Measurements from ENCODE around the gene FAM114A2. TPM values are rescaled to one million over a fixed set of nuclear protein-coding genes. Genes with fewer than 3 reads are reported as not detected.

Gene FAM114A2
- polyA plus RNA-seq, 1 donor from 2014 or later, result 24.8 TPM

- no peaks in the 10 kb centered on the region for H3K27me3 ChIP-seq (ENCODE audit: insufficient read depth, low read depth, low read length)
- no peaks in the 10 kb centered on the region for H3K79me2 ChIP-seq (replicated peaks; ENCODE audit: insufficient read depth, low read length)
- H3F3A ChIP-seq (ENCODE audit: insufficient read depth, low read length, poor library complexity, severe bottlenecking), result no peaks in the 10 kb centered on the region
- H3K9ac ChIP-seq (ENCODE audit: low read length), result no peak overlapping the region
- no peak for TF ChIP-seq EZH2 (IDR thresholded peaks at IDR 0.05; ENCODE audit: borderline replicate concordance, insufficient read depth, low read length, poor library complexity, severe bottlenecking)
- TF ChIP-seq CTCF (IDR thresholded peaks at IDR 0.05; ENCODE audit: poor library complexity, severe bottlenecking), result no peak
- H3K27ac ChIP-seq (ENCODE audit: low read length), result no peak overlapping the region
- no peak overlapping the region for H3K4me3 ChIP-seq (ENCODE audit: low read length)
- H4K20me1 ChIP-seq (ENCODE audit: insufficient read depth), result no peaks in the 10 kb centered on the region
- no peaks in the 10 kb centered on the region for H3K9me2 ChIP-seq (ENCODE audit: insufficient read depth, low read length)
- no peak overlapping the region for H2AFZ ChIP-seq (ENCODE audit: low read depth, low read length)
- no peaks in the 10 kb centered on the region for H3K36me3 ChIP-seq (ENCODE audit: insufficient read depth, low read length)
- H3K9me3 ChIP-seq (ENCODE audit: low read length), result no peaks in the 10 kb centered on the region
- no peak overlapping the region for H3K4me2 ChIP-seq (ENCODE audit: low read length)
These were observed 50.2 kb downstream of the FAM114A2 start for GRCh38 chr5:153988510-153988909.

- TF ChIP-seq EP300 (conservative IDR thresholded peaks at IDR 0.05; ENCODE audit: poor library complexity, severe bottlenecking) (no peak), POLR2AphosphoS5 (IDR thresholded peaks at IDR 0.05) (no peak)
- H3F3A ChIP-seq (ENCODE audit: insufficient read depth, low read length, poor library complexity, severe bottlenecking), result no peaks in the 10 kb centered on the region
These were observed 51.4 kb downstream of the FAM114A2 start for GRCh38 chr5:153987301-153987700.

GRCh38 chr5:153985498-153985897 is 53.2 kb downstream of the FAM114A2 start:
- TF ChIP-seq EZH2 (IDR thresholded peaks at IDR 0.05; ENCODE audit: borderline replicate concordance, insufficient read depth, low read length, poor library complexity, severe bottlenecking), result no peak
- TF ChIP-seq POLR2AphosphoS5 (IDR thresholded peaks at IDR 0.05), result no peak
- TF ChIP-seq SMC3 (conservative IDR thresholded peaks at IDR 0.05; ENCODE audit: poor library complexity), result no peak
- TF ChIP-seq TAF1 (IDR thresholded peaks at IDR 0.05; ENCODE audit: low read depth), result no peak
- no peak for TF ChIP-seq MXI1 (conservative IDR thresholded peaks at IDR 0.05; ENCODE audit: poor library complexity, severe bottlenecking)
- TF ChIP-seq EP300 (conservative IDR thresholded peaks at IDR 0.05; ENCODE audit: poor library complexity, severe bottlenecking), result no peak
- no peak for TF ChIP-seq RAD21 (conservative IDR thresholded peaks at IDR 0.05)
- no peak for TF ChIP-seq CTCF (IDR thresholded peaks at IDR 0.05; ENCODE audit: poor library complexity, severe bottlenecking)
- TF ChIP-seq, protein P1, sequence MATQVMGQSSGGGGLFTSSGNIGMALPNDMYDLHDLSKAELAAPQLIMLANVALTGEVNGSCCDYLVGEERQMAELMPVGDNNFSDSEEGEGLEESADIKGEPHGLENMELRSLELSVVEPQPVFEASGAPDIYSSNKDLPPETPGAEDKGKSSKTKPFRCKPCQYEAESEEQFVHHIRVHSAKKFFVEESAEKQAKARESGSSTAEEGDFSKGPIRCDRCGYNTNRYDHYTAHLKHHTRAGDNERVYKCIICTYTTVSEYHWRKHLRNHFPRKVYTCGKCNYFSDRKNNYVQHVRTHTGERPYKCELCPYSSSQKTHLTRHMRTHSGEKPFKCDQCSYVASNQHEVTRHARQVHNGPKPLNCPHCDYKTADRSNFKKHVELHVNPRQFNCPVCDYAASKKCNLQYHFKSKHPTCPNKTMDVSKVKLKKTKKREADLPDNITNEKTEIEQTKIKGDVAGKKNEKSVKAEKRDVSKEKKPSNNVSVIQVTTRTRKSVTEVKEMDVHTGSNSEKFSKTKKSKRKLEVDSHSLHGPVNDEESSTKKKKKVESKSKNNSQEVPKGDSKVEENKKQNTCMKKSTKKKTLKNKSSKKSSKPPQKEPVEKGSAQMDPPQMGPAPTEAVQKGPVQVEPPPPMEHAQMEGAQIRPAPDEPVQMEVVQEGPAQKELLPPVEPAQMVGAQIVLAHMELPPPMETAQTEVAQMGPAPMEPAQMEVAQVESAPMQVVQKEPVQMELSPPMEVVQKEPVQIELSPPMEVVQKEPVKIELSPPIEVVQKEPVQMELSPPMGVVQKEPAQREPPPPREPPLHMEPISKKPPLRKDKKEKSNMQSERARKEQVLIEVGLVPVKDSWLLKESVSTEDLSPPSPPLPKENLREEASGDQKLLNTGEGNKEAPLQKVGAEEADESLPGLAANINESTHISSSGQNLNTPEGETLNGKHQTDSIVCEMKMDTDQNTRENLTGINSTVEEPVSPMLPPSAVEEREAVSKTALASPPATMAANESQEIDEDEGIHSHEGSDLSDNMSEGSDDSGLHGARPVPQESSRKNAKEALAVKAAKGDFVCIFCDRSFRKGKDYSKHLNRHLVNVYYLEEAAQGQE (IDR thresholded peaks at IDR 0.05; ENCODE audit: borderline replicate concordance), result no peak

More at GRCh38 chr5:153987301-153987700, 51.4 kb downstream of the FAM114A2 start:
- Histone ChIP-seq H3K4me3 (ENCODE audit: low read length) (no peak overlapping the region), H3K9me2 (ENCODE audit: insufficient read depth, low read length) (no peaks in the 10 kb centered on the region), H3K79me2 (replicated peaks; ENCODE audit: insufficient read depth, low read length) (no peaks in the 10 kb centered on the region), H4K20me1 (ENCODE audit: insufficient read depth) (no peaks in the 10 kb centered on the region), H3K9ac (ENCODE audit: low read length) (no peak overlapping the region), H2AFZ (ENCODE audit: low read depth, low read length) (no peak overlapping the region), H3K9me3 (ENCODE audit: low read length) (no peaks in the 10 kb centered on the region), H3K27ac (ENCODE audit: low read length) (no peak overlapping the region), H3K4me2 (ENCODE audit: low read length) (no peak overlapping the region), H3K36me3 (ENCODE audit: insufficient read depth, low read length) (no peaks in the 10 kb centered on the region), H3K27me3 (ENCODE audit: insufficient read depth, low read depth, low read length) (no peaks in the 10 kb centered on the region)

More at GRCh38 chr5:153985498-153985897, 53.2 kb downstream of the FAM114A2 start:
- Histone ChIP-seq H3K4me3 (ENCODE audit: low read length) (no peak overlapping the region), H3K9ac (ENCODE audit: low read length) (no peak overlapping the region), H2AFZ (ENCODE audit: low read depth, low read length) (no peak overlapping the region), H3K27ac (ENCODE audit: low read length) (no peak overlapping the region), H3F3A (ENCODE audit: insufficient read depth, low read length, poor library complexity, severe bottlenecking) (no peaks in the 10 kb centered on the region), H3K9me2 (ENCODE audit: insufficient read depth, low read length) (no peaks in the 10 kb centered on the region), H3K27me3 (ENCODE audit: insufficient read depth, low read depth, low read length) (no peaks in the 10 kb centered on the region), H3K9me3 (ENCODE audit: low read length) (no peaks in the 10 kb centered on the region), H3K4me2 (ENCODE audit: low read length) (no peak overlapping the region), H3K36me3 (ENCODE audit: insufficient read depth, low read length) (no peaks in the 10 kb centered on the region), H3K79me2 (replicated peaks; ENCODE audit: insufficient read depth, low read length) (no peaks in the 10 kb centered on the region), H4K20me1 (ENCODE audit: insufficient read depth) (no peaks in the 10 kb centered on the region)
